HEK293T (cell line): ENCODE data around the gene ATP5MG.

Source experiments
- CTCF ChIA-PET: fragments of 350-600 bp; formaldehyde crosslinking; extraction: SDS; loops from one replicate; lab custom pipeline; 2021; ENCODE audit warnings: antibody characterized with exemption, inconsistent platforms; lab: Yijun Ruan, JAX
- POLR2A ChIA-PET: fragments of 350-600 bp; formaldehyde crosslinking; extraction: SDS; loops from one replicate; lab custom pipeline; 2020; ENCODE audit warnings: antibody characterized with exemption, inconsistent platforms; lab: Yijun Ruan, JAX
- DNase-seq: peaks from one replicate; pipeline ENCODE4 v3.0.0; 2012; ENCODE audit warnings: mixed read lengths; ENCODE audit errors: extremely low spot score
- ARNT ChIP-seq: fragments of 450-650 bp; IDR thresholded peaks from 2 replicates; pipeline ENCODE4 v1.6.1; 2017; ENCODE audit warnings: mild to moderate bottlenecking
- BHLHE40 ChIP-seq: fragments of 450-650 bp; IDR thresholded peaks from 2 replicates; pipeline ENCODE4 v1.6.1; 2016; ENCODE audit warnings: mild to moderate bottlenecking, moderate library complexity, borderline replicate concordance
- CTBP1 ChIP-seq: fragments of 450-650 bp; IDR thresholded peaks from 2 replicates; pipeline ENCODE4 v1.6.1; 2016; ENCODE audit warnings: borderline replicate concordance
- ELF4 ChIP-seq: fragments of 450-650 bp; IDR thresholded peaks from 2 replicates; pipeline ENCODE4 v1.6.1; 2017; ENCODE audit warnings: antibody characterized with exemption
- FOXA1 ChIP-seq: fragments of 450-650 bp; IDR thresholded peaks from 2 replicates; pipeline ENCODE4 v1.6.1; 2016; ENCODE audit warnings: mild to moderate bottlenecking
- FOXK2 ChIP-seq: fragments of 450-650 bp; IDR thresholded peaks from 2 replicates; pipeline ENCODE4 v1.6.1; 2016; ENCODE audit warnings: mild to moderate bottlenecking
- FOXM1 ChIP-seq: fragments of 450-650 bp; IDR thresholded peaks from 2 replicates; pipeline ENCODE4 v1.6.1; 2017; ENCODE audit warnings: mild to moderate bottlenecking, borderline replicate concordance
- HDGF ChIP-seq: fragments of 450-650 bp; IDR thresholded peaks from 2 replicates; pipeline ENCODE4 v1.6.1; 2017; ENCODE audit warnings: antibody characterized with exemption, borderline replicate concordance
- L3MBTL2 ChIP-seq: fragments of 450-650 bp; conservative IDR thresholded peaks from 2 replicates; pipeline ENCODE4 v1.6.1; 2016; ENCODE audit warnings: mild to moderate bottlenecking
- LEF1 ChIP-seq: fragments of 450-650 bp; IDR thresholded peaks from 2 replicates; pipeline ENCODE4 v1.6.1; 2017; ENCODE audit warnings: mild to moderate bottlenecking, borderline replicate concordance
- NFRKB ChIP-seq: fragments of 450-650 bp; IDR thresholded peaks from 2 replicates; pipeline ENCODE4 v1.6.1; 2016; ENCODE audit warnings: mild to moderate bottlenecking, moderate library complexity
- SP1 ChIP-seq: fragments of 450-650 bp; IDR thresholded peaks from 2 replicates; pipeline ENCODE4 v1.6.1; 2017
- SUZ12 ChIP-seq: fragments of 450-650 bp; IDR thresholded peaks from 2 replicates; pipeline ENCODE4 v1.6.1; 2016; ENCODE audit warnings: mild to moderate bottlenecking
- TARDBP ChIP-seq: fragments of 450-650 bp; IDR thresholded peaks from 2 replicates; pipeline ENCODE4 v1.6.1; 2016
- ZNF384 ChIP-seq: fragments of 450-650 bp; IDR thresholded peaks from 2 replicates; pipeline ENCODE4 v1.6.1; 2016
- TF ChIP-seq, protein P1 (sequence below): fragments of 450-650 bp; IDR thresholded peaks from 2 replicates; pipeline ENCODE4 v1.6.1; 2016

Gene ATP5MG

DNA sequence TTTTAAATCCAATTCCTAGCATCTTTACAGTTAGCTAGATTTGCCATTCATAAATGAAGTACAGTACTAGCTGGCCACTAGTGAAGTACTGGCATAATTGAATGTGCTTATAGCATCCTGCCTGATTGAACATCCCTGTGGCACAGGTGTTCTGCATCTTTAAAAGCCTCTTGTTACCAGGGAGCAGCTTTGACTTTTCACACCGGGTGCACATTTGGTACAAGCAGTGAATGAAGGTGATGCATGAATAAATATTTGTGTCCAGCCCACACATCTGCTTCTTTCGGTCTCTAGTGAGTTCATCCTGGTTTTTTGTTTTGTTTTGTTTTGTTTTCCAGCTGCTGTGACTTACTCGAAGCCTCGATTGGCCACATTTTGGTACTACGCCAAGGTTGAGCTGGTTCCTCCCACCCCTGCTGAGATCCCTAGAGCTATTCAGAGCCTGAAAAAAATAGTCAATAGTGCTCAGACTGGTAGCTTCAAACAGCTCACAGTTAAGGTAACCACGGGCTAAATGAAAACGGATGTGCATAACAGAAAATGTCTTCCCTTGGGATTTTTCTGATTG is 5.3 kb downstream of the ATP5MG start:
- ChIA-PET POLR2A (no interaction called here), CTCF (no interaction called here)
- no peak for TF ChIP-seq TARDBP
- TF ChIP-seq NFRKB = no peak
- TF ChIP-seq FOXM1 = no peak
- no peak for TF ChIP-seq LEF1
- no peak for TF ChIP-seq BHLHE40
- TF ChIP-seq HDGF = no peak
- no peak for TF ChIP-seq FOXK2
- no peak for TF ChIP-seq ARNT
- TF ChIP-seq ZNF384 = no peak
- TF ChIP-seq ELF4 = no peak
- no peak for TF ChIP-seq SUZ12
- TF ChIP-seq, protein P1, sequence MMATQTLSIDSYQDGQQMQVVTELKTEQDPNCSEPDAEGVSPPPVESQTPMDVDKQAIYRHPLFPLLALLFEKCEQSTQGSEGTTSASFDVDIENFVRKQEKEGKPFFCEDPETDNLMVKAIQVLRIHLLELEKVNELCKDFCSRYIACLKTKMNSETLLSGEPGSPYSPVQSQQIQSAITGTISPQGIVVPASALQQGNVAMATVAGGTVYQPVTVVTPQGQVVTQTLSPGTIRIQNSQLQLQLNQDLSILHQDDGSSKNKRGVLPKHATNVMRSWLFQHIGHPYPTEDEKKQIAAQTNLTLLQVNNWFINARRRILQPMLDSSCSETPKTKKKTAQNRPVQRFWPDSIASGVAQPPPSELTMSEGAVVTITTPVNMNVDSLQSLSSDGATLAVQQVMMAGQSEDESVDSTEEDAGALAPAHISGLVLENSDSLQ = no peak
- no peak for DNase-seq

DNA sequence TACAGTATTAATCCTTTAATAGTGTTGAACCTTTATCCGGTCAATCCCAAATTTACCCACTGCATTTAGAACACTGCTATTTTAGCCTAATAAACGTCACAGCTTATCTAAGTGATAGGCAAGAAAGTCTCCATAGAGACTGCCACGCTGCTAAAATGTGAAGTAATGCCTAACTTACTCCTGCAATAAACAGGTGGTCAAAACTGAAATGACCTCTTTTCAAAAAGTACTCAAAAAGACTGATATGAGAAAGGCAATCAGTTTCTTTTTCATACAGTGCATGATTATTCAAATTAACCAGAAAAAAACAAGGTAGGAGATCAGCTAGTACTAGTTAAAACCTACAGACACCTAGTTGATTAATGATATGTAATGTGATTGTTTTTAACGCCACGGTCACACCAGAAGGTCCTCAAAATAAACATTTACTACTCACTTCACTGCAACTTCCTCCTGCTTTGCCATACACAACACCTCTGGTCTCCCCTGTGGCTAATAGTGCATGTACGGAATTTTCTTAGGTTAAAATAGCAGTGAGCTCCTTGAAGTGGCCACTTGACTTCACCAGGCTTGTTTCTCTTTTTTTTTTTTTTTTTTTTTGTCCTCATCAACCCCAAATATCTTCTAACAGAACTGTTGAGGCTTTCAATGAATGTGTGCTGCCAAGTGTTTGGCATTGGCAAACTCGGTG is 8.8 kb downstream of the ATP5MG start:
- CTCF ChIA-PET = no interaction called here
- TF ChIP-seq ELF4 (no peak), HDGF (no peak), FOXM1 (no peak), BHLHE40 (no peak), FOXA1 (no peak), TARDBP (no peak), LEF1 (no peak), SUZ12 (no peak), FOXK2 (no peak), SP1 (no peak), L3MBTL2 (no peak), ZNF384 (no peak), CTBP1 (no peak), ARNT (no peak), NFRKB (no peak)
- TF ChIP-seq, protein P1 = no peak
- no peak for DNase-seq
- POLR2A ChIA-PET = interaction anchor here (1.2 kb wide), 1 partner anchor 25 kb away, joined by 4 read pairs; no protein-coding TSS in a partner anchor

DNA sequence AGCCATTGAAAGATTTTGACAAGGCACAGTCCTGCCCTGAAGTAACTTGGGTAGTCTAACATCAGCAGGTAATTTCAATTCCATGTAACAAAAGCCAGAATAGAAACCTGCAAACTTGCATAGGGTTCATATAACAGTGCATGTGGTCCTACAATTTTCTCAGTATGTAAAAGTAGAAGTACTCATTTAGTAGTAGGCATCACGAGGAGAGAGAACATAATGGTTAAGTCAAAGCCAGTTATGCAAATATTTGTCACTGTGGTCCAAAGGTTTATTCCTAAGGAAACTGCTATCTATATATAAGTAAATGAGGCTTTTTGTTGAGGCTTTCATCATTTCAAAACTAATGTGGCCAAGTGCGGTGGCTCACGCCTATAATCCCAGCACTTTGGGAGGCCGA is 10.1 kb downstream of the ATP5MG start:
- POLR2A ChIA-PET = no interaction called here
- DNase-seq = no peak
- TF ChIP-seq SP1 (no peak), ZNF384 (no peak), LEF1 (no peak), CTBP1 (no peak), TARDBP (no peak), FOXK2 (no peak), L3MBTL2 (no peak), ARNT (no peak), FOXA1 (no peak), BHLHE40 (no peak), FOXM1 (no peak), HDGF (no peak), ELF4 (no peak), NFRKB (no peak)
- TF ChIP-seq, protein P1 = no peak
- CTCF ChIA-PET = no interaction called here

DNA sequence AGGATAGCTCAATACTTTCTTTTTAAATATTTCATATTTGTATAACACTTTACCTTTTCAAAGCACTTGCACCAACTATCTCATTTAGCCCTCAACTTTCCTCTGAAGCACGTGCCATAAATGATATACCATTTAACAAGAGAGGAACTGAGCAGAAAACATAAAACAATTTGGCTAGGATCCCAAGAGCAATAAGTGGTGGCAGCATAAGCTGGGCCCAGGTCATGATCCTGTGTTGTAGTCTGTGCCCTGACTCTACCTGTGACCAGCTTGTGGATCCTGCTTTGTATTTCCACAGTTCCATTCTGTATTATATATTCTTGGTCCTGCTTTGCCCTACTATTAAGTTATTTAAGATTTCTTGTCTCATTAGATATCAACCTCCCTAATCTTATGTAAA is 11.5 kb downstream of the ATP5MG start:
- no peak for DNase-seq
- CTCF ChIA-PET = no interaction called here
- POLR2A ChIA-PET = interaction anchor here (0.8 to 1.2 kb wide), 2 partner anchors 11 to 23 kb away, joined by 6 read pairs; partner anchors contain the start of gene ATP5MG
- TF ChIP-seq L3MBTL2 (no peak), CTBP1 (no peak), SP1 (no peak), SUZ12 (no peak), BHLHE40 (no peak), HDGF (no peak), NFRKB (no peak), FOXA1 (no peak), ARNT (no peak), LEF1 (no peak), TARDBP (no peak)

DNA sequence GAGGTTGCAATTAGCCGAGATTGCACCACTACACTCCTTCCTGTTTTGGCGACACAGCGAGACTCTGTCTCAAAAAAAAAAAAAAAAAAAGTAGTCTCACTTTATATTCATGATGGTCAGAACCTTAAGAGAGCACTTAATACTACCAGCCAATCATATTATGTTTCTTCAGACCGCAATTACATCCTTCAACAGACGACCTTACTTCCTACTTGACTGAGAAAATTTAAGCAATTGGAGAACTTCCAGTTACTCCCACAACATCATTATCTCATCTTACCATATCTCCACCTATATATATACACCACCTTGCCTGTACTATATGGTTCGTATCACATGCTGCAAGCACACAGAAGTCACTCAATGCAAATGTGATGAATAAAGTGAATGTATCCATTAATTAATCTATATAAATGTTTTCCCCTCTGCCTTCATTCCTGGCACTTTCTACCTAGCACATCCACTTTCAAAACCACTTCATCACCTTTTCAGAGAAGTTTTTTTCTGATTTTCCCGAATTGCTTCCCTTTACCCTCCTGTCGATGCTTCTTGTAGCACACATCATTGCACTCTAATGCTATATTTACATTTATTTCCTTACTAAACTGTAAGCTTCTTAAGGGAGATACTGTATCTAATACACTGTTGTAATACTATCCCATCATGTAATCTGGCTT is 13.8 kb downstream of the ATP5MG start:
- TF ChIP-seq SUZ12 = no peak
- no peak for TF ChIP-seq FOXM1
- no peak for TF ChIP-seq SP1
- TF ChIP-seq ELF4 = no peak
- TF ChIP-seq L3MBTL2 = no peak
- TF ChIP-seq HDGF = no peak
- TF ChIP-seq TARDBP = no peak
- TF ChIP-seq ZNF384 = no peak
- TF ChIP-seq, protein P1 = no peak
- no peak for TF ChIP-seq CTBP1
- no peak for TF ChIP-seq ARNT
- no peak for TF ChIP-seq BHLHE40
- no peak for TF ChIP-seq FOXA1
- TF ChIP-seq LEF1 = no peak
- TF ChIP-seq NFRKB = no peak
- TF ChIP-seq FOXK2 = no peak
- DNase-seq = no peak
- CTCF ChIA-PET = interaction anchor here (0.6 to 0.7 kb wide), 3 partner anchors 15 to 278 kb away, joined by 3 to 5 read pairs (median 3); no protein-coding TSS in a partner anchor
- POLR2A ChIA-PET = no interaction called here
